ENCODE results near the gene FNIP1. TPM values are rescaled to one million over a fixed set of nuclear protein-coding genes. Genes with fewer than 3 reads are reported as not detected.
"Not testable (repeated sequence)": the region's sequence is repeated elsewhere in the genome, so short reads cannot be mapped to it uniquely, and the experiment has no call there.

Gene FNIP1
- total and polyA plus RNA-seq, 12 donors: 2.9 to 63.4 (median 33.8) TPM

DNA sequence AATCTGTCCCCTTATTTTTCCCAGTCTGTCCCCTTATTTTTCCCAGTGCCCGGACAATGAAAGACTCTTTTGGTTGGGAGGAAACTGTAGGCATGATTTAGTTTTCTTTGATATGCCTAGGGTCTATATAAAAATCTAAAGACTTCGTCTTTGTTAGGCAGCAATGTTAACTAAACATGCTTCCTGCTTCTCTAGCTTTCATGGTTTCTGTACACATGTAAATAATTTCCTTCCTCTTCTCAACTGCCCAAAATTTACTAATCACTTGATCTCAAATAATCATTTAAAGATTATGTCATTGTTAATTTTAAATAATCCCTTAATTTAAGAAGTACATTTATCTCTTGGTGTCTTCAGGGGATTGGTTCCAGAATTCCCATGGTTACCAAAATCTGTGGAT, 114.0 kb downstream of the FNIP1 start:
- Histone ChIP-seq H3K36me3 (replicated peaks in 1 of 2) (peaks cover 0 to 12% of the 10 kb centered on the region in 2 donors), H3K9me3 (replicated peaks in 1 of 3) (no peaks in the 10 kb centered on the region), H3K27ac (no peak overlapping the region), H3K27me3 (no peaks in the 10 kb centered on the region), H3K4me3 (no peak overlapping the region), H3K4me1 (replicated peaks in 1 of 2) (peaks cover 0 to 12% of the 10 kb centered on the region in 2 donors)
- no peak for TF ChIP-seq POLR2A (IDR thresholded peaks at IDR 0.05)
- TF ChIP-seq, protein P1, sequence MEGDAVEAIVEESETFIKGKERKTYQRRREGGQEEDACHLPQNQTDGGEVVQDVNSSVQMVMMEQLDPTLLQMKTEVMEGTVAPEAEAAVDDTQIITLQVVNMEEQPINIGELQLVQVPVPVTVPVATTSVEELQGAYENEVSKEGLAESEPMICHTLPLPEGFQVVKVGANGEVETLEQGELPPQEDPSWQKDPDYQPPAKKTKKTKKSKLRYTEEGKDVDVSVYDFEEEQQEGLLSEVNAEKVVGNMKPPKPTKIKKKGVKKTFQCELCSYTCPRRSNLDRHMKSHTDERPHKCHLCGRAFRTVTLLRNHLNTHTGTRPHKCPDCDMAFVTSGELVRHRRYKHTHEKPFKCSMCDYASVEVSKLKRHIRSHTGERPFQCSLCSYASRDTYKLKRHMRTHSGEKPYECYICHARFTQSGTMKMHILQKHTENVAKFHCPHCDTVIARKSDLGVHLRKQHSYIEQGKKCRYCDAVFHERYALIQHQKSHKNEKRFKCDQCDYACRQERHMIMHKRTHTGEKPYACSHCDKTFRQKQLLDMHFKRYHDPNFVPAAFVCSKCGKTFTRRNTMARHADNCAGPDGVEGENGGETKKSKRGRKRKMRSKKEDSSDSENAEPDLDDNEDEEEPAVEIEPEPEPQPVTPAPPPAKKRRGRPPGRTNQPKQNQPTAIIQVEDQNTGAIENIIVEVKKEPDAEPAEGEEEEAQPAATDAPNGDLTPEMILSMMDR (IDR thresholded peaks at IDR 0.05): no peak
- intact Hi-C loops (cut with DNase I): no loop called here
- DNase-seq: no peak
- 79 to 88% (median 84%) methylated on average over 2 of the region's 2 CpGs for WGBS, 4 donors

GRCh38 chr5:131682175-131682574, 114.6 kb downstream of the FNIP1 start:
- TF ChIP-seq, protein P1 (IDR thresholded peaks at IDR 0.05): no peak
- TF ChIP-seq POLR2A (IDR thresholded peaks at IDR 0.05): no peak
- WGBS, 4 donors: 94 to 98% (median 97%) methylated on average over 5 of the region's 5 CpGs
- Histone ChIP-seq H3K9me3 (replicated peaks in 1 of 3) (no peaks in the 10 kb centered on the region), H3K27me3 (no peaks in the 10 kb centered on the region), H3K4me3 (no peak overlapping the region), H3K36me3 (replicated peaks in 1 of 2) (peaks cover 0 to 19% of the 10 kb centered on the region in 2 donors), H3K27ac (no peak overlapping the region), H3K4me1 (replicated peaks in 1 of 2) (peaks cover 0 to 12% of the 10 kb centered on the region in 2 donors)
- DNase-seq: no peak
- intact Hi-C loops (cut with DNase I): no loop called here

GRCh38 chr5:131679911-131680310, 116.9 kb downstream of the FNIP1 start:
- peaks cover 0 to 10% of the 10 kb centered on the region in 2 donors for H3K4me1 ChIP-seq (replicated peaks in 1 of 2)
- H3K9me3 ChIP-seq (replicated peaks in 1 of 3): no peaks in the 10 kb centered on the region
- H3K4me3 ChIP-seq: no peak overlapping the region
- whole genome bisulfite sequencing, 4 donors: 22 to 46% (median 29%) methylated on average over 1 of the region's 1 CpG
- H3K27ac ChIP-seq: no peak overlapping the region
- intact Hi-C loops (cut with DNase I): no loop called here
- DNase-seq: no peak
- peaks cover 0 to 40% of the 10 kb centered on the region in 2 donors for H3K36me3 ChIP-seq (replicated peaks in 1 of 2)
- no peaks in the 10 kb centered on the region for H3K27me3 ChIP-seq
- TF ChIP-seq, protein P1 (IDR thresholded peaks at IDR 0.05): no peak
- TF ChIP-seq POLR2A (IDR thresholded peaks at IDR 0.05): no peak

DNA sequence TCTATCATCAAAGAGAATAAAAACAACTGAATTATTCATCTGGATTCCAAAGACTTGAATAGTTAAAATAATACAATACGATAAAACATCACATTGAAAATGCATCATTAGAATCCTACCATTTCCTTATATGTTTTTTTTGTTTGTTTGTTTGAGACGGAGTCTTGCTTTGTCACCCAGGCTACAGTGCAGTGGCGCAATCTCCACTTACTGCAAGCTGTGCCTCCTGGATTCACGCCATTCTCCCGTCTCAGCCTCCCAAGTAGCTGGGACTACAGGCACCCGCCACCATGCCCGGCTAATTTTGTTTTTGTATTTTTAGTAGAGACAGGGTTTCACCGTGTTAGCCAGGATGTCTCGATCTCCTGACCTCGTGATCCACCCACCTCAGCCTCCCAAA, 118.5 kb downstream of the FNIP1 start:
- peaks cover 0 to 40% of the 10 kb centered on the region in 2 donors for H3K36me3 ChIP-seq (replicated peaks in 1 of 2)
- 95 to 98% (median 96%) methylated on average over 7 to 10 of the region's 10 CpGs for WGBS, 4 donors
- H3K27ac ChIP-seq; H3K4me1 ChIP-seq (replicated peaks in 1 of 2); H3K27me3 ChIP-seq; H3K4me3 ChIP-seq; DNase-seq; H3K9me3 ChIP-seq (replicated peaks in 1 of 3); intact Hi-C loops (cut with DNase I): not testable (repeated sequence)

GRCh38 chr5:131677115-131677514, 119.7 kb downstream of the FNIP1 start:
- intact Hi-C loops (cut with DNase I): no loop called here
- H3K36me3 ChIP-seq (replicated peaks in 1 of 2): peaks cover 0 to 40% of the 10 kb centered on the region in 2 donors
- WGBS, 4 donors: 87 to 91% (median 89%) methylated on average over 3 of the region's 3 CpGs
- no peak for DNase-seq
- H3K4me1 ChIP-seq (replicated peaks in 1 of 2): peaks cover 6 to 15% of the 10 kb centered on the region in 2 donors
- H3K27me3 ChIP-seq: no peaks in the 10 kb centered on the region
- H3K4me3 ChIP-seq: no peak overlapping the region
- H3K27ac ChIP-seq: no peak overlapping the region
- TF ChIP-seq POLR2A (IDR thresholded peaks at IDR 0.05): no peak
- TF ChIP-seq, protein P1 (IDR thresholded peaks at IDR 0.05): no peak
- no peaks in the 10 kb centered on the region for H3K9me3 ChIP-seq (replicated peaks in 1 of 3)
